ENCODE measurements around the gene C2CD2. TPM values are rescaled to one million over a fixed set of nuclear protein-coding genes. Genes with fewer than 3 reads are reported as not detected.

The C2CD2 gene
- polyA plus RNA-seq, 1 of the 3 experiments (the other 2 are of a cell fraction) = 9.7 TPM

DNA sequence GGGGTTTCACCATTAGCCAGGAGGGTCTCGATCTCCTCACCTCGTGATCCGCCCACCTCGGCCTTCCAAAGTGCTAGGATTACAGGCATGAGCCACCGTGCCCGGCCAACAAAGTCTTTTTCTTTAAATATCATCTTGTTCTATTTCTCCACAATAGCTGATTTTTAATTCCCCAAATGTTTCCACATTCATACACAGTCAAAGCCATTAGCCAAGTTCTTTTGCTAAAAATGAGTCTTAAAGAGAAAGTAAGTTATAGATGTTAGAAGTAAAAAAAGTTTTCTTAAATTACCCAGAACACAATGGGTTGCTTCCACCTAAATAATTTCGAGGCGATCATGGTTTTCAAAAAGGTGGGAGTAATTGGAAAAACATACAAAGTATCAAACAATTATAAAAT is 30.6 kb downstream of the C2CD2 start:
- peaks cover 6% of the 10 kb centered on the region; the same call in 1 of the 2 replicates for H3K79me2 ChIP-seq (ENCODE audit: insufficient read depth)
- DNase-seq = no peak
- ChIA-PET CTCF (no interaction called here), POLR2A (no interaction called here)
- H3K27ac ChIP-seq (ENCODE audit: low read depth in 2 of 2, low read length in 1 of 2) = no peak overlapping the region
- no peaks in the 10 kb centered on the region for H3F3A ChIP-seq (replicated peaks; ENCODE audit: insufficient read depth)
- H2AFZ ChIP-seq (ENCODE audit: low read depth) = no peak overlapping the region
- H3K4me2 ChIP-seq = no peak overlapping the region
- H3K9ac ChIP-seq = no peak overlapping the region
- H3K4me1 ChIP-seq (ENCODE audit: control insufficient read depth in 1 of 2, insufficient read depth in 2 of 2, low read depth in 1 of 2, low read length in 1 of 2) = peaks cover 0 to 7% of the 10 kb centered on the region in 2 experiments; a peak in 2 of 4 replicates
- no peak for TF ChIP-seq RXRA (IDR thresholded peaks at IDR 0.05; ENCODE audit: borderline replicate concordance, low read depth)
- TF ChIP-seq, protein P1, sequence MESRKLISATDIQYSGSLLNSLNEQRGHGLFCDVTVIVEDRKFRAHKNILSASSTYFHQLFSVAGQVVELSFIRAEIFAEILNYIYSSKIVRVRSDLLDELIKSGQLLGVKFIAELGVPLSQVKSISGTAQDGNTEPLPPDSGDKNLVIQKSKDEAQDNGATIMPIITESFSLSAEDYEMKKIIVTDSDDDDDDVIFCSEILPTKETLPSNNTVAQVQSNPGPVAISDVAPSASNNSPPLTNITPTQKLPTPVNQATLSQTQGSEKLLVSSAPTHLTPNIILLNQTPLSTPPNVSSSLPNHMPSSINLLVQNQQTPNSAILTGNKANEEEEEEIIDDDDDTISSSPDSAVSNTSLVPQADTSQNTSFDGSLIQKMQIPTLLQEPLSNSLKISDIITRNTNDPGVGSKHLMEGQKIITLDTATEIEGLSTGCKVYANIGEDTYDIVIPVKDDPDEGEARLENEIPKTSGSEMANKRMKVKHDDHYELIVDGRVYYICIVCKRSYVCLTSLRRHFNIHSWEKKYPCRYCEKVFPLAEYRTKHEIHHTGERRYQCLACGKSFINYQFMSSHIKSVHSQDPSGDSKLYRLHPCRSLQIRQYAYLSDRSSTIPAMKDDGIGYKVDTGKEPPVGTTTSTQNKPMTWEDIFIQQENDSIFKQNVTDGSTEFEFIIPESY (IDR thresholded peaks at IDR 0.05; ENCODE audit: borderline replicate concordance, low read depth) = no peak
- no peak for TF ChIP-seq NFIC (IDR thresholded peaks at IDR 0.05; ENCODE audit: borderline replicate concordance)
- no peak for TF ChIP-seq NRF1 (IDR thresholded peaks at IDR 0.05; ENCODE audit: low read depth, low read length)
- no peak for TF ChIP-seq MXI1 (IDR thresholded peaks at IDR 0.05; ENCODE audit: low read depth, low read length)
- TF ChIP-seq GATA2 (CRISPR knock-in tag; IDR thresholded peaks at IDR 0.05) = no peak
- no peak for TF ChIP-seq CHD2 (IDR thresholded peaks at IDR 0.05; ENCODE audit: low read length, partially characterized antibody)
- TF ChIP-seq MAX (IDR thresholded peaks at IDR 0.05; ENCODE audit: low read depth) = no peak
- TF ChIP-seq EP300 (IDR thresholded peaks at IDR 0.05; ENCODE audit: borderline replicate concordance in 1 of 2, low read depth in 1 of 2, low read length in 1 of 2) = no peak
- no peak for TF ChIP-seq POLR2AphosphoS5 (IDR thresholded peaks at IDR 0.05; ENCODE audit: low read depth, low read length)
- no peak for TF ChIP-seq RAD21 (IDR thresholded peaks at IDR 0.05; ENCODE audit: low read length)
- TF ChIP-seq MEF2A (IDR thresholded peaks at IDR 0.05; ENCODE audit: borderline replicate concordance, low read depth) = no peak
- no peak for TF ChIP-seq IRF3 (IDR thresholded peaks at IDR 0.05; ENCODE audit: low read depth, low read length)
- no peak for TF ChIP-seq TCF12 (IDR thresholded peaks at IDR 0.05)
- TF ChIP-seq FOXJ3 (CRISPR knock-in tag; IDR thresholded peaks at IDR 0.05) = no peak
- no peaks in the 10 kb centered on the region for H3K27me3 ChIP-seq (ENCODE audit: insufficient read depth)
- no peaks in the 10 kb centered on the region for H3K9me2 ChIP-seq
- no peaks in the 10 kb centered on the region for H4K20me1 ChIP-seq (ENCODE audit: insufficient read depth)
- H3K9me3 ChIP-seq = no peaks in the 10 kb centered on the region
- WGBS (ENCODE audit: low lambda C conversion rate) = 96% methylated on average over 8 of the region's 8 CpGs
- H3K36me3 ChIP-seq (replicated peaks in 1 of 2; ENCODE audit: control insufficient read depth in 1 of 2, insufficient read depth in 2 of 2, low read length in 1 of 2) = no peaks in the 10 kb centered on the region
- no peak overlapping the region for H3K4me3 ChIP-seq (ENCODE audit: low read depth in 2 of 2, low read length in 1 of 2)

DNA sequence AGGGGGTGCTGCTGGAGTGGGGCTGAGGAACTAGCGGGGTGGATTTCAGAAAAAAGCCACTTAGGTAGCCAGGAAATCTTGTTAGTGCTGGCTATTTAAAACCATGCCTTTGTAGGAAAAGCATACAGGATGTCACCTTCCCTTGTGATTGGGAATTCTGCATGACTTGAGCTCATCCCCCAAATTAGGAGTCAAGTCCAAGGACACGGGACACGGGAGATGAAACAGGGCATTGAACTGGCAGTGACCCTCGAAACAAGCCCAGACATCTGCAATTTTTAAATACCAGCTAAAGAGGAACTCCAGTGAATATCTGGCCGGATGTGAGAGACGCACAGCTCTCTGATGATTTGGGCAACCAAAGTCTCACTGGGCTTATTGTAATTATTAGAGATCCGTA is 32.8 kb downstream of the C2CD2 start:
- Histone ChIP-seq H2AFZ (ENCODE audit: low read depth) (no peak overlapping the region), H3K79me2 (ENCODE audit: insufficient read depth) (peaks cover 6% of the 10 kb centered on the region; the same call in 1 of the 2 replicates), H3K4me2 (no peak overlapping the region), H3K9me3 (no peaks in the 10 kb centered on the region), H3K4me3 (ENCODE audit: low read depth in 2 of 2, low read length in 1 of 2) (no peak overlapping the region), H3F3A (replicated peaks; ENCODE audit: insufficient read depth) (no peaks in the 10 kb centered on the region), H4K20me1 (ENCODE audit: insufficient read depth) (no peaks in the 10 kb centered on the region), H3K27me3 (ENCODE audit: insufficient read depth) (no peaks in the 10 kb centered on the region), H3K4me1 (ENCODE audit: control insufficient read depth in 1 of 2, insufficient read depth in 2 of 2, low read depth in 1 of 2, low read length in 1 of 2) (peaks cover 0 to 5% of the 10 kb centered on the region in 2 experiments; a peak in 2 of 4 replicates), H3K27ac (ENCODE audit: low read depth in 2 of 2, low read length in 1 of 2) (no peak overlapping the region), H3K9me2 (no peaks in the 10 kb centered on the region), H3K9ac (no peak overlapping the region), H3K36me3 (replicated peaks in 1 of 2; ENCODE audit: control insufficient read depth in 1 of 2, insufficient read depth in 2 of 2, low read length in 1 of 2) (peaks cover 2 to 17% of the 10 kb centered on the region in 2 experiments)
- ChIA-PET CTCF (interaction anchor here (0.7 kb wide), 1 partner anchor 19 kb away, joined by 3 read pairs; no protein-coding TSS in a partner anchor), POLR2A (no interaction called here)
- no peak for DNase-seq
- 84% methylated on average over 7 of the region's 7 CpGs for WGBS (ENCODE audit: low lambda C conversion rate)
- TF ChIP-seq, protein P2, sequence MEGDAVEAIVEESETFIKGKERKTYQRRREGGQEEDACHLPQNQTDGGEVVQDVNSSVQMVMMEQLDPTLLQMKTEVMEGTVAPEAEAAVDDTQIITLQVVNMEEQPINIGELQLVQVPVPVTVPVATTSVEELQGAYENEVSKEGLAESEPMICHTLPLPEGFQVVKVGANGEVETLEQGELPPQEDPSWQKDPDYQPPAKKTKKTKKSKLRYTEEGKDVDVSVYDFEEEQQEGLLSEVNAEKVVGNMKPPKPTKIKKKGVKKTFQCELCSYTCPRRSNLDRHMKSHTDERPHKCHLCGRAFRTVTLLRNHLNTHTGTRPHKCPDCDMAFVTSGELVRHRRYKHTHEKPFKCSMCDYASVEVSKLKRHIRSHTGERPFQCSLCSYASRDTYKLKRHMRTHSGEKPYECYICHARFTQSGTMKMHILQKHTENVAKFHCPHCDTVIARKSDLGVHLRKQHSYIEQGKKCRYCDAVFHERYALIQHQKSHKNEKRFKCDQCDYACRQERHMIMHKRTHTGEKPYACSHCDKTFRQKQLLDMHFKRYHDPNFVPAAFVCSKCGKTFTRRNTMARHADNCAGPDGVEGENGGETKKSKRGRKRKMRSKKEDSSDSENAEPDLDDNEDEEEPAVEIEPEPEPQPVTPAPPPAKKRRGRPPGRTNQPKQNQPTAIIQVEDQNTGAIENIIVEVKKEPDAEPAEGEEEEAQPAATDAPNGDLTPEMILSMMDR (IDR thresholded peaks at IDR 0.05) = no peak
- no peak for TF ChIP-seq ELF1 (IDR thresholded peaks at IDR 0.05)
- TF ChIP-seq MEF2A (IDR thresholded peaks at IDR 0.05; ENCODE audit: borderline replicate concordance, low read depth) = no peak
- no peak for TF ChIP-seq SMC3 (IDR thresholded peaks at IDR 0.05; ENCODE audit: low read depth, low read length)
- TF ChIP-seq TAF1 (IDR thresholded peaks at IDR 0.05; ENCODE audit: borderline replicate concordance, low read depth, low read length) = no peak
- TF ChIP-seq EP300 (IDR thresholded peaks at IDR 0.05; ENCODE audit: borderline replicate concordance in 1 of 2, low read depth in 1 of 2, low read length in 1 of 2) = no peak
